HG03457 (cell line): ENCODE measurements around the gene RBMS3.

Experiments
- ATAC-seq: cut with Tn5 transposase; IDR thresholded peaks from one replicate; pipeline ENCODE4 v1.9.1; 2021; ENCODE audit warnings: moderate number of reproducible peaks; ENCODE audit not compliant: unreplicated experiment

RBMS3 gene

DNA sequence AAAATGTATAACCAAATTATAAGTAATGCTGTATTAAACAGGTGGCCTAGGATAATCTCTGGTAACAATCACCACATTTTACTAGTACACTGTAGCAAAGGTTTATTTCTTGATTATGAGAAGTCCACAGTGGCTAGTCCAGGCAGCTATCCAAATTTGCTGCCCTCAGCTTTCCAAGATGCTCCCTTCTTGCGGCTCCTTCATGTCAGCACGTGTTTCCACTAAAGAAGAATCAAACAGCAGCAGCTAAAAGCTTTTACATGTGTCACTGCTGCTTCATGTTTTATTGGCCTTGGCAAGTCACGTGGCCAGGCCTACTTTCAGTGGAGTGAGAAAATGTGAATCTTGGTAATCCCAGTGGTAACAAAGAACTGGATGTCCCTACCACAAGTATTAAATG is 5.6 kb upstream of the RBMS3 start:
- ATAC-seq = no peak

- ATAC-seq = no peak
These were observed 3.6 kb upstream of the RBMS3 start for GRCh38 chr3:29277249-29277648.

DNA sequence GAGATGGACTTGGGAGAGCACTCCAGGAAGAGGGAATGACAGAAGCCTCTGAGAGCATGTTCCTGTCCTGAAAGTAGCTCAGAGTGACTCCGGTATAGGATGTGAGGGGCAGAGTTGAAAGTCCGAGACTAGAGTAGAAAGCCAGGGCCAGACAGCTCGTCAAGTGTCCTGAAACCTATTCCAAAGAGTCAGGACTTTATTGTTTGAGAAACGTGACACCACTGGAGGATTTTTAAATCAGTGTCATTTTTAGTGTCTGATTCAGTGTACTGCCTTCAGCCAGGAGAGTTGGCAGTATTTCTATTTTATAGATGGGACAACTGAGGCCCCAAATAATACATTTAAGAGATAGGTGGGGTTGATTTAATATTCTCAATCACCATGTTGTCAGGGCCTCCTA is 1.6 kb upstream of the RBMS3 start:
- no peak for ATAC-seq

DNA sequence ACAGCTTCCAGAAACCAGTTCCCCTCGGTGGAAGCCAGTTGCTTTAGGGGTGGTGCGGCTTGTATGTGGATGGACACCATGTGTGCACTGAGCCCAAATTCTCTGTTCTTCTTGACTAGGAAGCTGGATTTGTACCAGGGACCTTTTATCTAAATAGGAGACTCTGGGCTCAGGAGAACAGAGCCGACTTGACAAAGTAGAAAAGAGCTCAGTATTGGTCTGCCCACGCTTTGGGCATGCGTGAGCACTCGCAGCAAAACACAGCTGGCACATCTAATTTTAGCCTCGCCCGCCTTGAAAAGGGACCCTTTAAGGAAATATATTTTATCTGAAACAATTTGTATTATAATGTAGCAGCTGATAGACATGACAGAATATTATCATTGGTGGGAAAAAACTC is 1.1 kb upstream of the RBMS3 start:
- ATAC-seq = no peak

- no peak for ATAC-seq
These were observed 148 bp downstream of the RBMS3 start for GRCh38 chr3:29281094-29281343.

- peak; percentile 50 for ATAC-seq
These were observed 722 bp downstream of the RBMS3 start for GRCh38 chr3:29281344-29282241.

DNA sequence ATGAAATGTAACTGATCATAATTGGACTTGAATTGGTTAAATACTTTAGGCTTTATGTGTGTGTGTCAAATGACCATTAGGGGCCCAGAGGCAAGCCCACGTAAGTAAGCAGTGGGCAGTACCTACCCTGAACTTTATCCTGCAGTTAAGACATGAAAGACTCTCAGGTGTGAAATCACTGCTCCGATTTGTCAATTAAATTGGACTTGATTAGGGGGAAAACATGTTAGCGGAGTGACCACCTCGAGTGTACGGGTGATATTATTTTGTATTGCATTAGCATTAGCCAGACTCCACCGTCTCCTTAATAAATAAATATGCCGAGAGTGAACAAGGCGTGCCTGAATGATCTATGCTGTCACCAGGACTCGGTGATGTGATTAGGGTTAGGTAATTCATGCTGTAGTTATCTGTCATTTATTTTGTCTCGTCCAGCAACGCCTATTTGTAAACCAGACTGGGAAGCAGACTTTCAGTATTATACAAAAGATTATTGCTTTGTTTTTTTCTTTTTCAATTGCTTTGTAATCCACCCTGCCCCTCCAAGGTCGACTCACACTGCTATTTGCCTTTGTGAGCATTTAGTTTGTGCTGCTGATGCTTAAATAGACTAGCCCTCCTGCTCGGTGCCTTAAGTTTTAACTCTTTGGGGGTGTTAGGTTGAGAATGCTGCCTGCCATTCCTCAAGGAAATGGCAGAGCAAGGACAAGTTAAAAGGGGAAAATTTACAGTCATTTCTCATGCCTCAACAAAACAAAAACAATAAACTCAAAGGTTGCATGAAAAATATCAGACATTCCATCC is 1.8 kb downstream of the RBMS3 start:
- no peak for ATAC-seq

DNA sequence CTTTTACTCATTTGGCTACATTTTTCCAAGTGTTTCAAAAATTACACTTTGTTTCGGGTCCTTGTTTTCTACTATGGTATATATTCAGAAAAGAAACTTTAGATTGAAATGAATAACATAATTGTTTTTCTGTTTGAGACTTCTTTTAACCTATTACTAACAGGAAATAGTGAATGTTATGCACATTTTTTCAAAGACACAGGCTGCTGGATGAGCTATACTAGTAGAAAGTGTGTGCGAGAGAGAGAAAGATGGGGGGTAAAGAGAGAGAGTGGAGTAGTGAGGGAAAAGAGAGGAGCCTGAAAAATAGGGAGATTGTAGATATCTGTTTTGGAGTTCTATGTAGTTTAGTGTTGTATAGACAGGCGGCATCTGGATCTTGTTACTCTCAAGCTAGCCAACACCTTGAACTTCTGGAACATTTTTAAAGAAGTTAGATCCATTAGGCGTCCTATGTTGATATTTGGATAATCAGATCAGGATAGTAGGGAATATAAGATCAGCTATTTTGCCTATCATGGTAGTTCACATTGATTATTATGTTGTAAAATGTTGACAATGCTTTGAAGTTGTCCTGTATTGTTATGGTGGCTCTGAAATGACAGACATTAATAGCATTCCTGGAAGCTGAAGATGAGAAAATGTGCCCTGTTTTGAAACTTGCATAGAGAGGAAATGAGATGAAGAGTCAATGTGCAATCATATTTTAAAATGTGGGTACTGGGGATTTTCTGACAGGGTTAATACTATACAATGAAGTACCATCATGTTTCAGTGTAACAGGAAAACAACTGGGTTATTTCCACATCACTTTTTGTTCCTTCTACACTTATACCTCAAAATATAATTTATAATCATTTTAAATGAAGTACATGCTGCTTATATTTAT is 2.6 kb downstream of the RBMS3 start:
- ATAC-seq = no peak

- ATAC-seq = no peak
These were observed 3.6 kb downstream of the RBMS3 start for GRCh38 chr3:29284497-29284896.

- no peak for ATAC-seq
These were observed 4.7 kb downstream of the RBMS3 start for GRCh38 chr3:29285471-29286071.

- ATAC-seq = no peak
These were observed 5.8 kb downstream of the RBMS3 start for GRCh38 chr3:29286478-29287240.

DNA sequence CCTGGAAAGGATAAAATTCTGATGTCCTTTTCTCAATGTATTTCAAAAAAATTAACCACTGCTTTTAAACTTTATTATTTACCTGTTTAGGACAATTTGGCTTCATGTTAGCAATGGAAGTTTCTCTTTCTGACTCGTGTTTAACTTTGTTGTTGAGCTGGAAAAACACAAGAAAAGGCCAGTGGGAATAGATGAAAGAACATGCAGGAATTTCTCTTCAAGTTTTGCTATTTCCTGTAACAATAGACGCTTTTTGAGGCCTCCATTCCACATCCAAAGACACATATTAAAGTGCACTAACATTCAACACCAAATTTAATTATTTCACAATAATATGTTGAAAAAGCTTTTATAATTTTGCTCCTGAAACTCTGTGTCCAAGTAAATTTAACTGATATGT is 9.7 kb downstream of the RBMS3 start:
- no peak for ATAC-seq

DNA sequence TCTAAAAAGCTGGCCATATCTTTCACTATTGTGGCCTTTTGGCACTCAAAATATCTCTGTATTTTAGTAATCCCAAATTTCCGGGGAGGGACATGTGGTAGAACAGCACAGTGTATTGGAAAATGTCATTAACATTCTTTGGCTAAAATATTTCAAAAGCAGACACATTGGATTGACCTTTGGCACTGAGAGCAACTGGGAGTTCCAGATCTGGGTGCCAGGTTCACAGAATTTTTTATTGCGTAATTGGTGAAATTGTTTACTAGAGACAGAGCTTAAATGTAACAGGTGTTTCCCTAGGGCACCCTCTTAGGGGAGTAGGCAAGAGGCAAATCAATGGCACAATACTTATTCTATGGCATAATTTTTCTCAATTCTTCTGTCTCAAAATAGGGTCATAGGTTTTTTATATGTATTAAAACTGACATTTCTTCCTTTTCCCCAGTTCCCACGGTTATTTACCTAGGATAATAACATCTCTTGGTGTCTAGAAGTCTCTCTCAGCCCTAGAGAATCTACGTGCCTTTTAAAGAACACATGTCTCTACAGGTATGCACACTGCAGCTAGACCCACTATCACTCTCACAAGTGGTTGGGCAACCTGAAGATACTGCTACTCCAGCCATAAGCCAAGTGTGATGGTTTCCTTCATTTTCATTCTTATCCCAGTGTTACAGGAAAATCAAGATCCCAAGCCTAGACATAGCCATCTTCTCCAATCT is 10.6 kb downstream of the RBMS3 start:
- ATAC-seq = no peak

- no peak for ATAC-seq
These were observed 11.1 kb downstream of the RBMS3 start for GRCh38 chr3:29291982-29292363.

- no peak for ATAC-seq
These were observed 12.6 kb downstream of the RBMS3 start for GRCh38 chr3:29293421-29293820.

DNA sequence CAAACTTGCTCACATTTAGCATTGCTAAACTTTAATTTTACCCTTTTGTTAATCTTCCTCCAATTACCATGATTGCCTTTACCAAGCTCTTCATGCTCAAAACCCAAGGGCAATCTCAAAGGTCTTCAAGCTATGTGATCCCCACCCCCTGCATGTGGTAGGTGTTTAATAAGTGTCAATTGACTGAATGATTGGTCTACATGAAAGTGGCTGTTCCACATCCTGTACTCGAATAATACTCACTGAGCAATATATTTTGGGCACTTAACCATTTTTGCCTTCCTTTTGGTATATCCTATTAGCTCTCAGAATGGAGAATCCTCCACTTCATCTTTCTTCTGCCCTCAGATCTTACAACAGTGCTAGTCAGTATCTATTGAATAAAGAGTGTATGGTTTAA is 17.1 kb downstream of the RBMS3 start:
- ATAC-seq = no peak

GRCh38 chr3:29301332-29302019 is 20.6 kb downstream of the RBMS3 start:
- ATAC-seq = no peak

DNA sequence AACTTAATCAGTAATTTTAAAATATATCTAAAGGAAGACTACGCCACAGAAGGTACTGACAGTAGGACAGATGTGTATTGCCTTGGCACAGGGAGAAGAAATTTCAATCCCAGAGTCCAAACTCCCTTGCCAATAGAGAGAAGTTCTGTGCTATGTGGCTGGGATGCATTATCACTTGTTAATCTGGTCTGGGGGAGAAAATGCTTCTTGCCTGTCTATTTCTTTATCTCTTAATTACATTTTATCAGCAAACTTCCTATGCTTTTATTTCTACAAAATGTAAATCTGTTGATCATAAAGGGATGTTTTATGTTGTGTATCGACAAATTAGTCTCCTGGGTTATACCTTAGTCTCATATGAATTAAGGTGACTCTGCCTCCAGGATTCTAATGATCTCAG is 21.7 kb downstream of the RBMS3 start:
- no peak for ATAC-seq

DNA sequence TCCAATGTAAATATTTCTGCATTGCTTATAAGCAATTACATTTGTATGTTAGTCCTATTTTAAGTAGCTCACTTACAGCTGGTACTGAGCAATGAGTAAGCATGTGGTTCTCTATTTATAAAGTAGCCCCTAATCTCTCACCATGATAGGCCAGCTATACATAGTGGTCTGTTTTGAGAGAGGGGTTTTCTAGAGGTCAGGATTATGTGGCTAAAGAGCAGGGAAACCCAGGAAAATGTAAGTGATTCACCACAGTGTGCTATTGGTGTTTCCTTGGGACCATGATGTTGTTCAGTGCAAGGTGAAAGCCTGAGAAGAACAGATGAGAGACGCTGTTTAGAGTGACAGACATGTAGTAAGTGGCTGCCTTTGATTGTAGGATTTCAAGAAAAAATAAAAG is 26.4 kb downstream of the RBMS3 start:
- ATAC-seq = no peak
